Measurements from ENCODE around the gene ADPRH. TPM values are rescaled to one million over a fixed set of nuclear protein-coding genes. Genes with fewer than 3 reads are reported as not detected.
"Not testable (repeated sequence)": the region's sequence is repeated elsewhere in the genome, so short reads cannot be mapped to it uniquely, and the experiment has no call there.

ADPRH gene
- total RNA-seq, 1 donor, result 7.2 TPM

GRCh38 chr3:119590706-119591105 lies 11.4 kb downstream of the ADPRH start:
- Histone ChIP-seq H4K20me1 (ENCODE audit: insufficient read depth, low read length) (no peaks in the 10 kb centered on the region), H2AFZ (ENCODE audit: low read length) (no peak overlapping the region), H3K4me3 (ENCODE audit: insufficient read depth, low read length) (no peak overlapping the region), H3K36me3 (ENCODE audit: insufficient read depth, low read length) (peaks cover 3% of the 10 kb centered on the region), H3K4me2 (ENCODE audit: insufficient read depth, low read length) (no peak overlapping the region), H3K27me3 (ENCODE audit: insufficient read depth, low read length) (no peaks in the 10 kb centered on the region), H3K27ac (ENCODE audit: low read depth, low read length) (no peak overlapping the region), H3K79me2 (ENCODE audit: insufficient read depth, low read length) (no peaks in the 10 kb centered on the region), H3K4me1 (ENCODE audit: insufficient read depth, low read length) (peaks cover 23% of the 10 kb centered on the region), H3K9me3 (ENCODE audit: low read depth, low read length) (no peaks in the 10 kb centered on the region)
- DNase-seq (ENCODE audit: insufficient read length, low spot score, missing footprints), result no peak
- no peak for TF ChIP-seq CTCF (IDR thresholded peaks at IDR 0.05; ENCODE audit: extremely low read depth, low read depth, low read length)

GRCh38 chr3:119592861-119593260 lies 13.6 kb downstream of the ADPRH start:
- no peak for DNase-seq (ENCODE audit: insufficient read length, low spot score, missing footprints)
- Histone ChIP-seq H3K36me3 (ENCODE audit: insufficient read depth, low read length) (peaks cover 3% of the 10 kb centered on the region), H3K4me3 (ENCODE audit: insufficient read depth, low read length) (no peak overlapping the region), H3K4me2 (ENCODE audit: insufficient read depth, low read length) (no peak overlapping the region), H3K4me1 (ENCODE audit: insufficient read depth, low read length) (peaks cover 23% of the 10 kb centered on the region), H3K79me2 (ENCODE audit: insufficient read depth, low read length) (no peaks in the 10 kb centered on the region), H4K20me1 (ENCODE audit: insufficient read depth, low read length) (no peaks in the 10 kb centered on the region), H3K9me3 (ENCODE audit: low read depth, low read length) (no peaks in the 10 kb centered on the region), H2AFZ (ENCODE audit: low read length) (no peak overlapping the region), H3K27ac (ENCODE audit: low read depth, low read length) (no peak overlapping the region), H3K27me3 (ENCODE audit: insufficient read depth, low read length) (no peaks in the 10 kb centered on the region)
- no peak for TF ChIP-seq CTCF (IDR thresholded peaks at IDR 0.05; ENCODE audit: extremely low read depth, low read depth, low read length)

DNA sequence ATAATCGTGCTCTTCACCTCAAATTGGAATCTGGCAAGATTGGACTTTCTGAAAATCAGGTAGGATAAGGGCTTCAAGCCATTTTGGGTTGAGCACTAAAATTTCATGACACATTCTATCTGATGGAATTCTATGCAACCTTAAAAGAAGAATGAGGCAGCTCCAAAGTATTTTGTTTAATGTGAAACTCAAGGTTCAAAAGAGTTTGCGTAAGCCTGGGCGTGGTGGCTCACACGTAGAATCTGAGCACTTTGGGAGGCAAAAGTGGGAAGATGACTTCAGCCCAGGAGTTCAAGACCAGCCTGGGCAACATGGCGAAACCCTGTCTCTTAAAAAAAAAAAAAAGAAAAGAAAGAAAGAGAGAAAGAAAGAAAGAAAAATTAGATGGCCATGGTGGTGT lies 14.8 kb downstream of the ADPRH start:
- Histone ChIP-seq H3K36me3 (ENCODE audit: insufficient read depth, low read length) (peaks cover 3% of the 10 kb centered on the region), H3K4me3 (ENCODE audit: insufficient read depth, low read length) (no peak overlapping the region), H3K27ac (ENCODE audit: low read depth, low read length) (no peak overlapping the region), H3K4me2 (ENCODE audit: insufficient read depth, low read length) (no peak overlapping the region), H3K4me1 (ENCODE audit: insufficient read depth, low read length) (peaks cover 12% of the 10 kb centered on the region), H3K9me3 (ENCODE audit: low read depth, low read length) (no peaks in the 10 kb centered on the region), H4K20me1 (ENCODE audit: insufficient read depth, low read length) (no peaks in the 10 kb centered on the region), H2AFZ (ENCODE audit: low read length) (no peak overlapping the region), H3K79me2 (ENCODE audit: insufficient read depth, low read length) (no peaks in the 10 kb centered on the region), H3K27me3 (ENCODE audit: insufficient read depth, low read length) (no peaks in the 10 kb centered on the region)
- no peak for TF ChIP-seq CTCF (IDR thresholded peaks at IDR 0.05; ENCODE audit: extremely low read depth, low read depth, low read length)
- DNase-seq (ENCODE audit: insufficient read length, low spot score, missing footprints), result no peak

GRCh38 chr3:119594929-119595328 lies 15.6 kb downstream of the ADPRH start:
- peaks cover 12% of the 10 kb centered on the region for H3K4me1 ChIP-seq (ENCODE audit: insufficient read depth, low read length)
- not testable (repeated sequence) for H3K27ac ChIP-seq (ENCODE audit: low read depth, low read length); H3K27me3 ChIP-seq (ENCODE audit: insufficient read depth, low read length); H4K20me1 ChIP-seq (ENCODE audit: insufficient read depth, low read length); H3K4me3 ChIP-seq (ENCODE audit: insufficient read depth, low read length); H2AFZ ChIP-seq (ENCODE audit: low read length); H3K9me3 ChIP-seq (ENCODE audit: low read depth, low read length); H3K4me2 ChIP-seq (ENCODE audit: insufficient read depth, low read length); H3K79me2 ChIP-seq (ENCODE audit: insufficient read depth, low read length); DNase-seq (ENCODE audit: insufficient read length, low spot score, missing footprints); H3K36me3 ChIP-seq (ENCODE audit: insufficient read depth, low read length)
